Mesenchymal stem cell (in vitro differentiated cells and primary cell): Measurements from ENCODE around the gene ABCC10.
A peak's percentile ranks its signal among the peaks of the same experiment; 100 is the strongest.
"Not testable (repeated sequence)": the region's sequence is repeated elsewhere in the genome, so short reads cannot be mapped to it uniquely, and the experiment has no call there.

ENCODE experiments used
- DNase-seq: peaks from one replicate; pipeline ENCODE4 v3.0.0-alpha.2; 2013
- H2AFZ ChIP-seq: one replicate; pipeline ENCODE4 v1.6.1; 2013; ENCODE audit warnings: low read depth, mild to moderate bottlenecking, control low read depth, inconsistent platforms, low read length, moderate library complexity
- H2AK5ac ChIP-seq: 2 replicates; pipeline ENCODE4 v1.6.1; 2013; ENCODE audit warnings: low read length, moderate library complexity, mild to moderate bottlenecking, inconsistent platforms; ENCODE audit not compliant: severe bottlenecking
- H2BK120ac ChIP-seq: one replicate; pipeline ENCODE4 v1.6.1; 2013; ENCODE audit warnings: low read depth, mild to moderate bottlenecking, inconsistent platforms, low read length, moderate library complexity
- H2BK12ac ChIP-seq, 2 experiments: one replicate each; pipeline ENCODE4 v1.6.1; 2013; ENCODE audit warnings: inconsistent platforms in 2 of 2, low read length in 2 of 2, mild to moderate bottlenecking in 2 of 2, moderate library complexity in 2 of 2, control low read depth in 1 of 2
- H2BK15ac ChIP-seq: one replicate; pipeline ENCODE4 v1.6.1; 2013; ENCODE audit warnings: mild to moderate bottlenecking, low read depth, inconsistent platforms; ENCODE audit not compliant: poor library complexity, severe bottlenecking
- H2BK5ac ChIP-seq: 2 replicates; pipeline ENCODE4 v1.6.1; 2013; ENCODE audit warnings: low read depth, mild to moderate bottlenecking, low read length, control low read depth, inconsistent platforms; ENCODE audit not compliant: poor library complexity, severe bottlenecking
- H3K14ac ChIP-seq, 2 experiments: one replicate each; pipeline ENCODE4 v1.6.1; 2013; ENCODE audit warnings: inconsistent platforms in 2 of 2, low read length in 2 of 2, control low read depth in 1 of 2, mild to moderate bottlenecking in 1 of 2, moderate library complexity in 1 of 2
- H3K18ac ChIP-seq, 2 experiments: one replicate each; pipeline ENCODE4 v1.6.1; 2013; ENCODE audit warnings: inconsistent platforms in 2 of 2, low read length in 2 of 2, control low read depth in 1 of 2, low read depth in 1 of 2, mild to moderate bottlenecking in 1 of 2
- H3K23ac ChIP-seq, 2 experiments: one replicate each; pipeline ENCODE4 v1.6.1; 2013; ENCODE audit warnings: inconsistent platforms in 2 of 2, low read length in 2 of 2, mild to moderate bottlenecking in 2 of 2, moderate library complexity in 2 of 2, control low read depth in 1 of 2
- H3K27ac ChIP-seq: 2 replicates; pipeline ENCODE4 v1.5.1; 2013; ENCODE audit warnings: mild to moderate bottlenecking, moderate library complexity, low read length, control low read depth, inconsistent platforms; ENCODE audit not compliant: poor library complexity, severe bottlenecking
- H3K27me3 ChIP-seq, 2 experiments: 2 replicates each; pipeline versions ENCODE4 v1.6.1 to v1.7.0; 2013; ENCODE audit warnings: low read length in 2 of 2, mild to moderate bottlenecking in 2 of 2, moderate library complexity in 2 of 2, control low read depth in 1 of 2, inconsistent platforms in 1 of 2; ENCODE audit not compliant: control insufficient read depth in 1 of 2, insufficient read depth in 1 of 2
- H3K36me3 ChIP-seq, 2 experiments: 2 replicates each; pipeline versions ENCODE4 v1.6.1 to v1.7.0; 2013; ENCODE audit warnings: low read length in 2 of 2, control low read depth in 1 of 2, inconsistent platforms in 1 of 2, low read depth in 1 of 2, mild to moderate bottlenecking in 1 of 2; ENCODE audit not compliant: insufficient read depth in 2 of 2, control insufficient read depth in 1 of 2
- H3K4ac ChIP-seq, 2 experiments: one replicate each; pipeline ENCODE4 v1.6.1; 2013; ENCODE audit warnings: inconsistent platforms in 2 of 2, low read length in 2 of 2, mild to moderate bottlenecking in 2 of 2, moderate library complexity in 2 of 2, control low read depth in 1 of 2, low read depth in 1 of 2
- H3K4me1 ChIP-seq: 2 replicates; pipeline ENCODE4 v1.6.1; 2013; ENCODE audit warnings: low read depth, low read length, control low read depth; ENCODE audit not compliant: control insufficient read depth, insufficient read depth
- H3K4me2 ChIP-seq: 2 replicates; pipeline ENCODE4 v1.6.1; 2013; ENCODE audit warnings: low read length, mild to moderate bottlenecking, inconsistent platforms; ENCODE audit not compliant: poor library complexity, severe bottlenecking
- H3K4me3 ChIP-seq, 2 experiments: 2 replicates each; pipeline versions ENCODE4 v1.5.1 to v1.7.0; 2013; ENCODE audit warnings: low read length in 2 of 2, mild to moderate bottlenecking in 2 of 2, control low read depth in 1 of 2, low read depth in 1 of 2; ENCODE audit not compliant: insufficient read depth in 1 of 2
- H3K79me1 ChIP-seq: replicated peaks from 2 replicates; pipeline ENCODE4 v1.6.1; 2013; ENCODE audit warnings: mild to moderate bottlenecking, control low read depth, low read length, inconsistent platforms; ENCODE audit not compliant: poor library complexity, severe bottlenecking
- H3K9ac ChIP-seq: 2 replicates; pipeline ENCODE4 v1.7.0; 2013; ENCODE audit warnings: mild to moderate bottlenecking, low read length, moderate library complexity
- H3K9me3 ChIP-seq: 2 replicates; pipeline ENCODE4 v1.7.0; 2013; ENCODE audit warnings: mild to moderate bottlenecking, low read length; ENCODE audit not compliant: control insufficient read depth
- H4K8ac ChIP-seq: one replicate; pipeline ENCODE4 v1.6.1; 2013; ENCODE audit warnings: inconsistent platforms, mild to moderate bottlenecking, low read length, moderate library complexity
- H4K91ac ChIP-seq: one replicate; pipeline ENCODE4 v1.6.1; 2013; ENCODE audit warnings: mild to moderate bottlenecking, low read length, inconsistent platforms
- WGBS: methylation state at CpG from one replicate; pipeline ENCODE4 v1.1.7; 2013; ENCODE audit warnings: mixed read lengths; 5-methylcytosine and 5-hydroxymethylcytosine counted together

ABCC10 gene

GRCh38 chr6:43497129-43497396 is 69.7 kb downstream of the ABCC10 start:
- Histone ChIP-seq H2AFZ (no peak overlapping the region), H3K4me3 (no peak overlapping the region), H2AK5ac (peak overlapping the region; percentile 36), H3K23ac (no peak overlapping the region), H4K8ac (no peak overlapping the region), H3K18ac (no peak overlapping the region), H4K91ac (no peak overlapping the region), H3K14ac (no peak overlapping the region), H3K36me3 (peaks cover 47 to 52% of the 10 kb centered on the region in 2 experiments), H2BK12ac (no peak overlapping the region), H3K9me3 (no peaks in the 10 kb centered on the region), H3K27ac (no peak overlapping the region), H3K4ac (no peak overlapping the region), H2BK5ac (no peak overlapping the region), H3K4me1 (peaks cover 33% of the 10 kb centered on the region), H3K27me3 (no peaks in the 10 kb centered on the region), H3K4me2 (no peak overlapping the region), H3K9ac (no peak overlapping the region), H2BK15ac (peak overlapping the region; percentile 52), H3K79me1 (peaks cover 31% of the 10 kb centered on the region), H2BK120ac (no peak overlapping the region)
- WGBS = 82% methylated on average over 5 of the region's 6 CpGs
- DNase-seq = no peak

- Histone ChIP-seq H4K91ac (no peak overlapping the region), H2BK12ac (no peak overlapping the region)
Observed at GRCh38 chr6:43497689-43498088, 70.3 kb downstream of the ABCC10 start.

DNA sequence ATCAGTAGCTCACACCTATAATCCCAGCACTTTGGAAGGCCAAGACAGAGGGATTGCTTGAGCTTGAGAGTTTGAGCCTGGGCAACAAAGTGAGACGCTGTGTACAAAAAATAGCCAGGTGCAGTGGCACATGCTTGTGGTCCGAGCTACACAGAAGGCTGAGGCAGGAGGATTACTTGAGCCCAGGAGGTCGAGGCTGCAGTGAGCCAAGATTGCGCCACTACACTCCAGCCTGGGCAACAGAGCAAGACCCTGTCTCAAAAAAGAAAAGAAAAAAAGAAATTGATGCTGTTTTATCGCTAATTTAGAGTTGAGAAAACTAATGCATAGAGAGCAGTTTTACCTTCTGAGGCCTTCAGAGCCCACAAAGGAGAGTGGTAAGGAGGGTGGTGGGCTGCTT is 71.0 kb downstream of the ABCC10 start:
- H3K9ac ChIP-seq, H2BK5ac ChIP-seq, H3K4me2 ChIP-seq, H3K9me3 ChIP-seq, H2BK12ac ChIP-seq, H4K91ac ChIP-seq, H2BK120ac ChIP-seq, H4K8ac ChIP-seq, H2BK15ac ChIP-seq, H2AK5ac ChIP-seq, H3K23ac ChIP-seq, H3K14ac ChIP-seq, H3K27me3 ChIP-seq, H2AFZ ChIP-seq, H3K4me3 ChIP-seq, H3K4ac ChIP-seq, H3K18ac ChIP-seq, H3K27ac ChIP-seq, DNase-seq: not testable (repeated sequence)
- 97% methylated on average over 5 of the region's 5 CpGs for WGBS
- peaks cover 58 to 59% of the 10 kb centered on the region in 2 experiments for H3K36me3 ChIP-seq
- peaks cover 30% of the 10 kb centered on the region for H3K4me1 ChIP-seq
- H3K79me1 ChIP-seq = peaks cover 28% of the 10 kb centered on the region

More at GRCh38 chr6:43497689-43498088, 70.3 kb downstream of the ABCC10 start:
- Histone ChIP-seq H2BK5ac (no peak overlapping the region), H2AFZ (no peak overlapping the region), H3K4me1 (peaks cover 30% of the 10 kb centered on the region), H3K27ac (no peak overlapping the region), H3K4me3 (no peak overlapping the region), H4K8ac (no peak overlapping the region), H3K23ac (no peak overlapping the region), H3K14ac (no peak overlapping the region), H3K4me2 (no peak overlapping the region), H2BK120ac (no peak overlapping the region), H2BK15ac (no peak overlapping the region), H3K18ac (no peak overlapping the region), H3K79me1 (peaks cover 29% of the 10 kb centered on the region), H3K36me3 (peaks cover 53% of the 10 kb centered on the region in 2 experiments), H2AK5ac (peak overlapping the region; percentile 30), H3K9ac (no peak overlapping the region), H3K27me3 (no peaks in the 10 kb centered on the region), H3K9me3 (no peaks in the 10 kb centered on the region), H3K4ac (no peak overlapping the region)
- WGBS = 95% methylated on average over 12 of the region's 12 CpGs
- DNase-seq = no peak

GRCh38 chr6:43499028-43499815 is 71.9 kb downstream of the ABCC10 start:
- no peak overlapping the region for H2BK15ac ChIP-seq
- peaks cover 28% of the 10 kb centered on the region for H3K4me1 ChIP-seq
- H3K4ac ChIP-seq = no peak overlapping the region
- H2BK5ac ChIP-seq = no peak overlapping the region
- no peak overlapping the region for H2AFZ ChIP-seq
- no peak overlapping the region for H3K4me2 ChIP-seq
- no peak for DNase-seq
- H3K9me3 ChIP-seq = no peaks in the 10 kb centered on the region
- H3K4me3 ChIP-seq = no peak overlapping the region
- no peak overlapping the region for H2BK12ac ChIP-seq
- no peak overlapping the region for H3K18ac ChIP-seq
- no peak overlapping the region for H3K27ac ChIP-seq
- 96% methylated on average over 12 of the region's 12 CpGs for WGBS
- no peak overlapping the region for H4K91ac ChIP-seq
- H3K27me3 ChIP-seq = no peaks in the 10 kb centered on the region
- H3K36me3 ChIP-seq = peaks cover 65 to 66% of the 10 kb centered on the region in 2 experiments
- H3K23ac ChIP-seq = no peak overlapping the region
- no peak overlapping the region for H2BK120ac ChIP-seq
- no peak overlapping the region for H4K8ac ChIP-seq
- no peak overlapping the region for H3K9ac ChIP-seq
- peaks cover 26% of the 10 kb centered on the region for H3K79me1 ChIP-seq
- H3K14ac ChIP-seq = no peak overlapping the region
- no peak overlapping the region for H2AK5ac ChIP-seq
